Spleen (tissue), 11 donors: ENCODE results near the gene RABL6. TPM values are rescaled to one million over a fixed set of nuclear protein-coding genes. Genes with fewer than 3 reads are reported as not detected.
"Not testable (repeated sequence)": the region's sequence is repeated elsewhere in the genome, so short reads cannot be mapped to it uniquely, and the experiment has no call there.

ENCODE experiments used
- DNase-seq: peaks from one replicate; pipeline ENCODE4 v3.0.0-alpha.2; 2020
- H3K27ac ChIP-seq, 8 donors: fragments of 200-600 bp; sonication (generic) in 7 of 8; 1 replicate in 4 of 8; 2 replicates in 4 of 8; pipeline versions ENCODE4 v1.5.0 to v1.8.0; 2016 to 2021; ENCODE audit warnings: inconsistent platforms in 4 of 8, mild to moderate bottlenecking in 4 of 8, moderate library complexity in 1 of 8
- H3K27me3 ChIP-seq, 7 donors: fragments of 200-600 bp; sonication (generic) in 6 of 7; replicated peaks in 1 of 7; 1 replicate in 4 of 7; 2 replicates in 3 of 7; pipeline versions ENCODE4 v1.5.0 to v1.8.0; 2016 to 2021; ENCODE audit warnings: inconsistent platforms in 3 of 7, mild to moderate bottlenecking in 1 of 7
- H3K36me3 ChIP-seq, 6 donors: fragments of 200-600 bp; sonication (generic) in 5 of 6; 1 replicate in 4 of 6; 2 replicates in 2 of 6; pipeline versions ENCODE4 v1.5.0 to v1.8.0; 2016 to 2021; ENCODE audit warnings: inconsistent platforms in 2 of 6
- H3K4me1 ChIP-seq, 6 donors: fragments of 200-600 bp; sonication (generic) in 5 of 6; 1 replicate in 3 of 6; 2 replicates in 3 of 6; pipeline versions ENCODE4 v1.5.0 to v1.8.0; 2016 to 2021; ENCODE audit warnings: inconsistent platforms in 3 of 6
- H3K4me3 ChIP-seq, 8 donors: fragments of 200-600 bp; sonication (generic) in 7 of 8; 1 replicate in 4 of 8; 2 replicates in 4 of 8; pipeline versions ENCODE4 v1.5.0 to v1.8.0; 2016 to 2021; ENCODE audit warnings: inconsistent platforms in 4 of 8, mild to moderate bottlenecking in 4 of 8, moderate library complexity in 2 of 8
- H3K9me3 ChIP-seq, 8 donors: fragments of 200-600 bp; sonication (generic) in 7 of 8; 1 replicate in 4 of 8; 2 replicates in 4 of 8; pipeline versions ENCODE4 v1.5.0 to v1.8.0; 2016 to 2021; ENCODE audit warnings: inconsistent platforms in 4 of 8
- CTCF ChIP-seq, 11 experiments: fragments of 200-600 bp in 7 of 11; fragments of 450-650 bp in 4 of 11; sonication (generic) in 4 of 11; IDR thresholded peaks in 8 of 11; conservative IDR thresholded peaks in 3 of 11; 1 replicate in 7 of 11; 2 replicates in 4 of 11; pipeline versions ENCODE4 v1.4.0 to v1.8.0; 2016 to 2021; ENCODE audit warnings: antibody characterized with exemption in 11 of 11, inconsistent platforms in 4 of 11, mild to moderate bottlenecking in 1 of 11
- POLR2A ChIP-seq, 3 donors: fragments of 450-650 bp; IDR thresholded peaks; one replicate each; pipeline ENCODE4 v1.5.1; 2017; ENCODE audit warnings: antibody characterized with exemption in 3 of 3, mild to moderate bottlenecking in 1 of 3
- POLR2AphosphoS5 ChIP-seq, 3 donors: sonication (generic); formaldehyde crosslinking; IDR thresholded peaks; one replicate each; pipeline ENCODE4 v1.5.1; 2017; ENCODE audit warnings: antibody characterized with exemption in 3 of 3
- WGBS, 5 donors: extraction: QIAGEN DNeasy Blood & Tissue Kit in 3 of 5; methylation state at CpG; one replicate each; pipeline versions ENCODE4 v1.1.5 to v1.1.7; 2013 to 2018; 5-methylcytosine and 5-hydroxymethylcytosine counted together
- intact Hi-C: fragments of 100-400 bp; cut with DNase I; formaldehyde crosslinking; loops from one replicate; pipeline ENCODE4 v1.15.0; 2023; ENCODE audit warnings: low total_unique reads
- polyA plus RNA-seq, 3 donors: library from polyadenylated mRNA; stranded (reverse); fragments of 200-250 nt; gene quantifications; one replicate each; pipeline ENCODE4 v1.2.1, GENCODE V29; 2013
- total RNA-seq, 7 donors: library from RNA; depleted of rRNA in 3 of 7; stranded (reverse); fragments of >200 nt in 3 of 7; fragmentation: NEBNext Ultra II Directional in 4 of 7; extraction: Animal tissue kit (Norgen Biotek cat#: 25700) in 4 of 7; gene quantifications; one replicate each; pipeline versions ENCODE4 v1.1.0 to v1.2.1, GENCODE V29; 2016 to 2021
- donor health status: healthy with polysubstance abuse.
- donor health status: DM: no; HTN: no; CAD: no; lungs with moderate emphysema.
- donor health status: DM: no; HTN: no; CAD: no.
- donor health status: Bipolar disorder and iron deficiency.
- donor health status: healthy.
- donor health status: DM: no; HTN: no; CAD: no.
- donor health status: DM: yes; HTN: yes; CAD: no.

RABL6 gene
- total and polyA plus RNA-seq, 10 donors, result 32.7 to 70.0 (median 55.7) TPM

GRCh38 chr9:136837146-136837855, 29.6 kb downstream of the RABL6 start:
- Histone ChIP-seq H3K9me3 (no peaks in the 10 kb centered on the region), H3K36me3 (peaks cover 0 to 85% (median 39%) of the 10 kb centered on the region in 6 donors), H3K4me1 (peaks cover 12 to 31% (median 24%) of the 10 kb centered on the region in 6 donors), H3K4me3 (no peak overlapping the region), H3K27ac (no peak overlapping the region), H3K27me3 (no peaks in the 10 kb centered on the region)
- no peak for TF ChIP-seq POLR2A (IDR thresholded peaks at IDR 0.05)
- TF ChIP-seq CTCF (IDR thresholded peaks at IDR 0.05 in 8 of 11, conservative IDR thresholded peaks at IDR 0.05 in 3 of 11), result no peak
- peak in 1 of 3 donors; percentile 32 for TF ChIP-seq POLR2AphosphoS5 (IDR thresholded peaks at IDR 0.05)
- DNase-seq, result no peak
- WGBS, 5 donors, result 91 to 96% (median 94%) methylated on average over 9 to 27 of the region's 27 CpGs
- intact Hi-C loops, result no loop called here

- WGBS, 5 donors, result 87 to 95% (median 91%) methylated on average over 10 to 15 of the region's 15 CpGs
- H3K9me3 ChIP-seq, DNase-seq, H3K4me3 ChIP-seq, H3K27ac ChIP-seq, H3K27me3 ChIP-seq, intact Hi-C loops: not testable (repeated sequence)
- H3K36me3 ChIP-seq, result peaks cover 0 to 79% (median 37%) of the 10 kb centered on the region in 6 donors
- peaks cover 14 to 37% (median 29%) of the 10 kb centered on the region in 6 donors for H3K4me1 ChIP-seq
These were observed 30.1 kb downstream of the RABL6 start for GRCh38 chr9:136837856-136838277.

GRCh38 chr9:136838314-136839228, 30.8 kb downstream of the RABL6 start:
- TF ChIP-seq CTCF (IDR thresholded peaks at IDR 0.05 in 8 of 11, conservative IDR thresholded peaks at IDR 0.05 in 3 of 11) (no peak), POLR2AphosphoS5 (IDR thresholded peaks at IDR 0.05) (no peak), POLR2A (IDR thresholded peaks at IDR 0.05) (no peak)
- peaks cover 0 to 7% (median under 1%) of the 10 kb centered on the region in 7 donors for H3K27me3 ChIP-seq
- H3K4me3 ChIP-seq, result no peak overlapping the region
- H3K4me1 ChIP-seq, result peaks cover 20 to 44% (median 36%) of the 10 kb centered on the region in 6 donors
- DNase-seq, result no peak
- H3K9me3 ChIP-seq, result no peaks in the 10 kb centered on the region
- intact Hi-C loops, result no loop called here
- peaks cover 0 to 72% (median 37%) of the 10 kb centered on the region in 6 donors for H3K36me3 ChIP-seq
- H3K27ac ChIP-seq, result no peak overlapping the region
- 80 to 88% (median 86%) methylated on average over 19 to 29 of the region's 29 CpGs for WGBS, 5 donors

GRCh38 chr9:136839229-136840139, 31.7 kb downstream of the RABL6 start:
- TF ChIP-seq POLR2A (IDR thresholded peaks at IDR 0.05) (no peak), CTCF (IDR thresholded peaks at IDR 0.05 in 8 of 11, conservative IDR thresholded peaks at IDR 0.05 in 3 of 11) (no peak), POLR2AphosphoS5 (IDR thresholded peaks at IDR 0.05) (no peak)
- Histone ChIP-seq H3K4me1 (peaks cover 27 to 53% (median 45%) of the 10 kb centered on the region in 6 donors), H3K27me3 (peaks cover 0 to 16% (median 9%) of the 10 kb centered on the region in 7 donors), H3K4me3 (no peak overlapping the region), H3K27ac (peak overlapping the region in 4 of 8 donors; percentile 8 to 90 (median 63)), H3K9me3 (no peaks in the 10 kb centered on the region), H3K36me3 (peaks cover 0 to 66% (median 37%) of the 10 kb centered on the region in 6 donors)
- DNase-seq, result no peak
- intact Hi-C loops, result loop anchor here (10.0 kb wide), 1 partner anchor 105 kb away; the partner anchor contains the start of genes C8G and FBXW5
- 90 to 94% (median 92%) methylated on average over 29 to 36 of the region's 36 CpGs for WGBS, 5 donors
